Thyroid gland (tissue), 4 donors: ENCODE measurements around the gene ARF5.

Experiments
- POLR2A ChIP-seq, 2 donors: fragments of 450-650 bp; IDR thresholded peaks; one replicate each; pipeline ENCODE4 v1.6.1; 2017; ENCODE audit warnings: antibody characterized with exemption in 2 of 2, mild to moderate bottlenecking in 2 of 2, moderate library complexity in 1 of 2
- TF ChIP-seq, protein P1 (sequence below), 6 experiments: fragments of 200-600 bp in 3 of 6; fragments of 450-650 bp in 3 of 6; sonication (generic) in 3 of 6; IDR thresholded peaks; one replicate each; pipeline ENCODE4 v1.5.1; 2016 to 2019; ENCODE audit warnings: antibody characterized with exemption in 6 of 6, mild to moderate bottlenecking in 2 of 6, inconsistent platforms in 1 of 6, moderate library complexity in 1 of 6

DNA sequence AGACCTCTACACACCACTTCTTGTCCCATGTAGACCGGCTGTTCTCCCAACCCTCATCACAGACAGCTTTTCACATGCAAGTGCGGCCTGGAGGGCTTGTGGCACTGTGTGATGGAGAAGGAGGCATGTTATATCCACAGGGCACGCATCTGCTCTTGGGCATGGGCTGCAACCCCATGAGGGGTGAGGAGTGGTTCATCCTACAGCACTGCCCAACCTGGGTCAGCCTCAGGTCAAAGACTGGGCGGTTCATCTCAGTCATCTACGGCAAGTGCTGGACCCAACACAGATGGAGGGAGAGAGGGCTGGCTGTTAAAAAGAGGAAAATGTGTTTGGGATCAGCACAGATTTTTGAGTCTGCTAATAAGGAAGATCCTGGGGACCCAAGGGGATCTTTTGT lies 7.5 kb downstream of the ARF5 start:
- TF ChIP-seq POLR2A (IDR thresholded peaks at IDR 0.05), result no peak
- TF ChIP-seq, protein P1, sequence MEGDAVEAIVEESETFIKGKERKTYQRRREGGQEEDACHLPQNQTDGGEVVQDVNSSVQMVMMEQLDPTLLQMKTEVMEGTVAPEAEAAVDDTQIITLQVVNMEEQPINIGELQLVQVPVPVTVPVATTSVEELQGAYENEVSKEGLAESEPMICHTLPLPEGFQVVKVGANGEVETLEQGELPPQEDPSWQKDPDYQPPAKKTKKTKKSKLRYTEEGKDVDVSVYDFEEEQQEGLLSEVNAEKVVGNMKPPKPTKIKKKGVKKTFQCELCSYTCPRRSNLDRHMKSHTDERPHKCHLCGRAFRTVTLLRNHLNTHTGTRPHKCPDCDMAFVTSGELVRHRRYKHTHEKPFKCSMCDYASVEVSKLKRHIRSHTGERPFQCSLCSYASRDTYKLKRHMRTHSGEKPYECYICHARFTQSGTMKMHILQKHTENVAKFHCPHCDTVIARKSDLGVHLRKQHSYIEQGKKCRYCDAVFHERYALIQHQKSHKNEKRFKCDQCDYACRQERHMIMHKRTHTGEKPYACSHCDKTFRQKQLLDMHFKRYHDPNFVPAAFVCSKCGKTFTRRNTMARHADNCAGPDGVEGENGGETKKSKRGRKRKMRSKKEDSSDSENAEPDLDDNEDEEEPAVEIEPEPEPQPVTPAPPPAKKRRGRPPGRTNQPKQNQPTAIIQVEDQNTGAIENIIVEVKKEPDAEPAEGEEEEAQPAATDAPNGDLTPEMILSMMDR (IDR thresholded peaks at IDR 0.05), result no peak
